Measurements from ENCODE around the gene PAM16.
"Not testable (repeated sequence)": the region's sequence is repeated elsewhere in the genome, so short reads cannot be mapped to it uniquely, and the experiment has no call there.

The PAM16 gene

DNA sequence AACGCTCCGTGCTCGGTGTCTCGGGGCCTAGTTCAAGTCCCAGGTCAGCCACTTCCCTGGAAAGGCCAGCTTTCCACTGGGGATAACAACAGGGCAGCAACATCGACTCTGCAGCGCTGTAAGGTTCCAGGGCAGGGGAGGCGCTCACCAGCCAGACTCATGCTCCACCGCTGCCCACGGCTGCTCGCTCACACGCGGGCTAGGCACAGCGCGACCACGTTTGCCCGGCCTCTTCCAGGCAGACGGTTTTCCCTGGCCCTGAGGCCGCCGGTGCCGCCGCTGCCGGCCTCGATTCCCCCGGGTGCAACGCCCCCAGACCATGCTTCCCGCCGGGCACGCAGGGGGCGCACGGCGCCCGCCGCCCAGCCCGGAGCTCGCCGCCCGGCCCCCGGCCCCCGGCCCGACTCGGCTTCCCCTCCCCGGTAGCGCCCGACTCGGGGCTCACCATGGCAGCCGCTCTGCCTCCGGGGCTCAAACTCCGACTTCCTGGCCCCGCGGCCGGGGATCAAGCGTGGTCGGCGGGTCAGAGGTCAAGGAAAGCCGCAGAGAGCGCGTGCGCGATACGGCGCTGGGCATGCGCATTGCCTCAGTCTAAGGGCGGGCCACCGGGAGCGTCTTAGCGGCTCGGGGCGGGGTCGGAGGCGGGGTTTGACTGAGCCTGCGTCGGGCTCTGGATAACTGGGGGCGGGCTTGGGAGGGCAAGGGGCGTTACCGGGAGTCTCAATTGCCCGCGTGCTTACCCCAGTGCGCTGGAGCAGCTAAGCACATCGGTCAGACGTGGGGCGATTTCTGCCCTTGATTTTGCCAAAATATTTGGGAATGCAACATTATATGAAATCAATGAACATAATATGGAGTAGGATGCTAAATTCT lies at the start of gene PAM16:
Gene PAM16 (minus strand): TSS at position 535 of the 873 bp plus-strand sequence. CDS start 87 bp downstream, at position 448.
- DNase-seq: peak; percentile 97

DNA sequence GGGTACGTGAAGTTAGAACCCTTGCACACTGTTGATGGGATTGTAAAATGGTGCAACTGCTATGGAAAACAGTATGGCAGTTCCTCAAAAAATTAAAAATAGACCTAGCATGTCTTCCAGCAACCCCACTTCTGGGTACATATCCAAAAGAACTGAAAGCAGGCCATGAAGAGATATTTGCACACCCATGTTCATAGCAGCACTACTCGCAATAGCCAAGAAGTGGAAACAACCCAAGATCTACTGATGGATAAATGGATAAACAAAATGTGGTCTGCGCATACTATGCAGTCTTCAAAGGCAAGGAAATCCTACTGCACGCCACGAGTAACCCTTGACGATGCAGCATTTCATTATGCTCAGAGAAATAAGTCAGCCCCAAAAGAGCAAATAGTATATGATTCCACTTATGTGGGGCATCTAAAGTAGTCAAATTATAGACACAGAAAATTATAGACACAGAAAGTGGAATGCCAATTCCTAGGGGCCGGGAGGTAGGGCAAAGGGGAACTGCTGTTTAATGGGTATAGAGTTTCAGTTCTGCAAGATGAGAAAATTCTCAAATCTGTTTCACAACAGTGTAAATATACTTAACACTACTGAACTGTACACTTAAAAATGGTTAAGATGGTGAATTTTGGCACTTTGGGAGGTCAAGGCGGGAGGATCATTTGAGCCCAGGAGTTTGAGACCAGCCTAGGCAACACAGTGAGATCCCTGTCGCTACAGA lies 48.0 kb upstream of the PAM16 start:
- no peak for DNase-seq

DNA sequence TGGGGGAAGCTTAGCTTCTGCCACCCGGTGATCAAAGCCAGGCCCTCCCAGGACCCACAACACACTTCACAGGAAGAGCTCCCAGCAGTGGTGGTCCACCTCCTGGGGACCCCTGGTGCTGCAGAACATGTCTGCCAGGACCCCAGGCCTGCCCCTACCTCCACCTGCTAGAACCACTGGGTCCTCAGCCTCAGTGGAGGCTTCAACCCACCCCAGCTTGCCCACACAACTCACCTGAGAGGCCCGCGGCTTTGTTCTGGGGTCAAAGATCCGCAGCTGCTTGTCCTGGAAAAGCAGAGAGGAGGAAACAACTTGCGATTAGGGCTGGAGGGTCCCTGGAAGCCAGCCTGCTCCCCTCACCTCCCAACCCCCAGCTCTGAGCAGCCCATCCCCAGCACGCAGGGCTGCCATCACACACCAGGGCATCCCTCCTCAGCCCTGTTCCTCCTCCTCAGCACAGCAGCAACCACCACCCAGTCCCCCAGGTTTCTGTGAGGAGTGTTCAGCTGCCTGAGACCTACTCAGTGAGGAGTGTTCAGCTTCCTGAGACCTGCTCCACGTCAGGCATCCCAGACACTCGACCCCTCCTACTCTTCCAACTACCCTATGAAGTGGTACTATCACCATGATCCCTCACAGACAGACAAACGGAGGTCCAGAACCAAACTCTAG lies 44.1 kb upstream of the PAM16 start:
- DNase-seq: no peak

DNA sequence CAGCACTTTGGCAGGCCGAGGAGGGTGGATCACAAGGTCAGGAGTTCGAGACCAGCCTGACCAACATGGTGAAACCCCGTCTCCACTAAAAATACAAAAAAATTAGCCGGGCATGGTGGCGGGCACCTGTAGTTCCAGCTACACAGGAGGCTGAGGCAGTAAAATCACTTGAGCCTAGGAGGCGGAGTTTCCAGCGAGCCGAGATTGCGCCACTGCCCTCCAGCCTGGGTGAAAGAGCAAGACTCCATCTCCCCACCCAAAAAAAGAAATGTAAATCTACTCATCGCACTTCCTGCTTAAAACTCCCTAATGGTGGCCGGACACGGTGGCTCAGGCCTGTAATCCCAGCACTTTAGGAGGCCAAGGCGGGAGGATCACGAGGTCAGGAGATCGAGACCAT lies 42.7 kb upstream of the PAM16 start:
- DNase-seq: not testable (repeated sequence)

DNA sequence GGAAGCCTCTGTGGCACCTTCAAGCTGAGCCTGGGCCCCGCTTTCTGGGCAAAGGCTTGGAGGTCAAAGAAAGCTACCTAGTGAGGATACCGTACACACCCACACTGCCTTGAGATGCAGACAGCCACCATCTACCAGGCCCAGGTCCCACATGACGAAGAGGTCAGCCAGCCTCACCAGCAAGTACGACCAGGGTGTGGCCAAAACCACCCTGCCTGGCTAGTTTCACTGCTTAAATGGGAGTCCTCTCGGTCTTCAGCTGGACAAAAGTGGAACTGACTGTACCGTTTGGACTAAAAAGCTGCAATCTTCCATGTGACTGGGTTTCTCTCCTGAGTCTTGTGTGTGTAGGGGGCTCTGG lies 42.1 kb upstream of the PAM16 start:
- no peak for DNase-seq

DNA sequence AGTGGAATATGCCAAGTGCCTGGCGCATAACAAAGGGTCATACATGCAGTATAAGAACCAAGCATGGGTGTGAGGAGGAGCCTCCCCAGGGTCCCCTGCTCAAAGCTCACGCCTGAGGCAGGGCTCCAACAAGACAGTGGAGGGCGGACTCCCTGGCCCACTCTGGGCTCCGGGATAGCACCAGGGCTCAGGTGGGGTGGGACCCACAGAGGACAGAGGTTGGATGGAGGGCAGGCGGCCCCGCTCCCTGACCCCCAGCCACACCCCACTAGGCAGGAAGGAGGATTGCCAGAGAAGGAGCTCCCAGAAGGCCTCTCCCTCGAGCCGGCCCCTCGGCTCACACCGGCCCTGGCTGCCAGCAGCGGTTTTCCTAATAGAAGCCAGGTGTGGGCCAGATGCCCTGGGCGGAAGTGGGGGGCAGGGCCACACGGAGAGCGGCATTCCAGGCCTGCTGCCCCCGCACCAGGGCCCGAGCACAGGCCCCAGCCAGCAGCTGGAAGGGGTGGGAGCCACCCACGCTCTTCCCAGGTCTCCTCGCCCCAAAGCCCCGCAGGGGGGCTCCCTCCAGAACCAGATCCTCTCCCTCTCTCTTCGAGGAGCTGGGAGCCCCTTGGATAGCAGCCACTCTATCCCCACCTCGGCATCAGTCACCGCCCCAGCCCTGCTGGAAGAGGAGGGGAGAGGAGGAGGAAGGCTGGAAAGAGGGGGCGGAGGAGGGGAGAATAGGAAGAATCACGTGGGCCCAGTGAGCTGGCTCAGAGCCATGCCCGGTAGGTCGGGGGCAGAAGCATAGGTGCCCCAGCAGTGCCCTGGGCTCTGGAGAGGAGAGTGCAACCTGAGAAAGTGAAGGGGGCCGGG lies 41.5 kb upstream of the PAM16 start:
- DNase-seq: no peak

DNA sequence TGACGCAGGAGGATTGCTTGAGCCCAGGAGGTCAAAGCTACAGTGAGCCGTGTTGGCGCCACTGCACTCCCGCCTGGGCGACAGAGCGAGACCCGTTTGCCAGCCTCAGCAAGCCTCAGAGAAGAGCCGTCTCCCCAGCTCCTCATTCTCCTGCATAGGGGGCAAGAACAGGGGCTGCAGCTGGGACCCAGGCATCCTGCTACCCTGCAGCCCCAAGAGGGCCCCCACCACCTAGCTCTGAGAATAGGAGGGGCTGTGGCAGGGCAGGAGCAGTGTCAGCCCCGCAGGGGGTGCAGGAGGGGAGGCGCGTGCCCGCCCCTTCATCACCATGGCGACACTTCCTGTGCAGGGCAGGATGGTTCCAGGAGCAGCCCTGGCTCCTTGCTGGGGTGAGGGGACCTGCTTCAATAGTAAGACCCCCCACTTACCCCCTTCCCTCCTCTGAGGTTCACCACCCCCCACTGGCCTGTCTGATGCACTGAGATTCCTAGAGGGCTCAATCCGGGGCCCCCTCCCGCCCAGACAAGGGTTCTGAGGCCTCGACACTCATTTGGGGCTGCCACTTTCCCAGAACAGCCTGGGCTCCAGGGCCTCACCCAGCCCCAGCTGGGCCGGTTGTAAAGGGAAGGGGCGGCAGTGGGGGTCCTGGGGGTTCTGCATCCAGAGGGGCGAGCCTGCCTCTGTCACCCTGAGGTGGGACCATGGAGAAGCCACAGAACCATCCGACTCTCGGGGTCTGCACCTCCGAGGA lies 40.7 kb upstream of the PAM16 start:
- no peak for DNase-seq

DNA sequence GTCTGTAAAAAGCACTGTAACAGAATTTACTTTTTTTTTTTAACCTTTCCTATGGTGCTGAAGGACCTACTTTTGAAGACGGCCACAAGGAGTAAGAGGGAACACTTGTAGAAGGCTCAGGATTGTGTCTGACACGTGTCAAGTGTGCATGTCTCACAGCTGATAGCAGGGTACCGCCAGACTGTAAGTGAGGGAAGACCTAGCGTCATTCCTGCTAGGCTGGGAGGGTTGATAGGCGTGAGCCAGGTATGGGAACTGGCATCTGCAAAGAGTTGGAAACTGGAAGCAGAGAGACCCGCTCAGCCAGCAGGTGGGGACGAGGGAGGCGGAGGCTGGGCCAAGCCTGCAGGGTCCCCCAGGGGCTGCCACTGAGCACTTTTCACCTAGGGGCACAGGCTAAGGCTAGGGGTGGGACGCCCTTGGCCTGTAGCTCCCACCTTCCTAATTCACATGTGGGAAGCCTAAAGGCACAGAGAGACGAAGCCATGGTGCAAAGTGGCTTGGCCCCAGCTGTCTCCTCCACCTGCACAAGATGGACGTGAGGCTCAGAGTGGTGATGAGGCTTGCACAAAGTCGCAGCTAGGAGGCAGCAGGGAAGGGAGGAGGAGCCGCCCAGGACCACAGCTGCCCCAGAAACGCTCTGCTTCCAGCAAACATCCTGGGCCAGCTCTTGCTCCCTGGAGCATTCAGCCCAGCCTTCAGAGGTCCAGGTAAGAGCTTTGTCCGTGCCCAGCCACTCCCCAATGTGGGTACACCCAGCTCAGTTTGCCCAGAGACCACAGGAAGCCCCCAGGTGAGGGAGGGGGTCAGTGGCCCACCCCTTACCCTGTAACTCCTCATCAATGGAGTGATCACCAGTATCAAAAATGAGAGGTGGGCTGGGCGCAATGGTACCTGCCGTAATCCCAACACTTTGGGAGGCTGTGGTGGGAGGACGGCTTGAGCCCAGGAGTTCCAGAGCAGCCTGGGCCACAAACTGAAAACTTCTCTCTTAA lies 39.4 kb upstream of the PAM16 start:
- no peak for DNase-seq

DNA sequence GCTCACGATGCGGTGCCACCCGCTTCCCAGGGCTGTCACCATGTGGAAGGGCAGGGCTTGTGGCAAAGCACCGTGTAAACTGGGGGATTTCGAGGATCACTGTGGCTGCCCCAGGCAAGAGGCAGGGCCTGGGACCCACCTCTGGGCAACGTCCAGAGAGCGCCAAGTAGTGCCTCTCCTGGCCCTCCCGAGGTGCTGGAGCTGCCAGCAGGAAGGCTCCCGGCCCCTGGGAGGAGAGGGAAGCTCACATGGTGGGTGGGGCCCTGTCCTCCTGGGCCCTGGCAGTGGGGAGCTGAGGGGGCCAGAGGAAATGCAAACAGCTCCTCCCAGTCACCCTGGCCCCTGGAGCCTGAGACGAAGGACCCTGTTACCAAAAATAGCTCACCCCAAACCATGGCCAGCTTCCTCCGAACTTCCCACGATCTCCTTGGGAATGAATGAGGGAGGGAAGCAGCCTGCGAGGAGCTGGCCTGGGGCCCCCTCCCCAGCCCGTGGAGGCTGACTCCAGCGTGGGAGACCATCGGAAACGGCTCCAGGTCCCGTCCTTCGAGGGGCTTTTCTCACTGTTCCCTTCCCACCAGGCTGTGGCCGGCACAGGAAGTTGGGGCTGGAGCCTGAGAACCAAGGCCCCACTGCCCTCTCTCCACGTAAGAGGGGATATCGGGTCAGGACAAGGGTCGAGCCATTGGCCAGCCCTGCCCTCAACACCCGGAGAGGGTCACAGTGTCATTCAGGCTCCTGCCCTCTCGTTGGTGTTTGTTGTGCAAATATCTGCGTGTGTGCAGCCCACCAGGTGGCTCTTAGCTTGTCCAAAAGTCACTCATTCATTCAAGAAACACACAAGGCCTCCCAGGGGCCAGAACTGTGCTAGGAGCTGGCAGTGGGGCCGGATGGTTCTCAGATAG lies 38.2 kb upstream of the PAM16 start:
- DNase-seq: no peak

DNA sequence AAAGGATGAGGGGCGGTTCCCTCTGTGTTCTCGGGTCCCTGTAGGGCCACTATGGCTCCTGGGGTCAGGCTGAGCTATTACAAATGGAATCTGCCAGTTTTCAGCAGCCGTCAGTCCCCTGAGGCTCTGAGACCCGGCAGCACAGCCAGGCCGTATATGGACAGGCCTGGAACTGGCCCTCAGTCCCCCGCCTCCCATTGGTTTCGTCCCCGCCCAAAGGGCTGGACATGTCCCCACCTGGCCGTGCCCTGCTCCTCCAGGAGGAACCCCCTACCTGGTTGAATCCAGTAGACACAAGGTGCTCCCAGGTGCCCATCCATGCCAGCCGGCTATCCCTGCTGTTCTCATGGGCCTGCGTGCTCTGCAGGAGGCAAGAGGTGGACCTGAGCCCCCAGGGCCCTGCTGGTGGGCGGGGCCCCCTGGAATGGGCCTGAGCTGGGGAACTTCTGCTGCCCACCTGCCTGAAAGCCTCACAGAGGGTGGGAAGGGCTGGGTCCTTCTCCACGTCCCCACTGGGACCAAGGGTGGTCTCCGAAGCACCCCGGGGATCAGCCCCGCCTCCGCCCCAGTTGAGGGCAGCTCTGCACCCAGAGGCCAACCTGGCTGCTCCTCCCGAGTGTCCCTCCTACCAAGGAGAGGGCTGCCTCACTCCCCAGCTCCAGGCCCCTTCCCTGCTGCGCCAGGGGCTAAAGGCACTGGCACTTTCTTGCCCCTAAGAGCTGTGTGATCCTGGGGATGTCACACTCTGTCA lies 37.3 kb upstream of the PAM16 start:
- DNase-seq: no peak

DNA sequence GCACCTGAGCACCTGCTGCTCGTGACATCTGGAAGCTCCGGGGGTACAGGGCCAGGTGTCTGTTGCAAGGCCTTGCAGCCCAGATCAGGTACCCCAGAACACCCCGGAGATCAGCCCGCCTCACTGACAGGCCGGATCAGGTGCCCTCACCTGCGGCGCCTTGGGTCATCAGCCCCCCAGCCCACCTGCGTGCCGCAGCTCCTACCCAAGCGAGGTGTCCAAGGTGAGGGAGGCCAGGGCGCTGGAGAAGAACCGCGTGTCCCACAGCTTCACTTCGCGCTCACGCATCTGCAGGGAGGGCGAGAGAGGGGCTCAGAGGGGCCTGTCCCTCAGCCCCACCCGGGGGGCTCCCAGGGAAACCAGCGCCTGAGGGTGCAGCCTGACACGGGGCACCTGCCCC lies 36.7 kb upstream of the PAM16 start:
- DNase-seq: no peak

DNA sequence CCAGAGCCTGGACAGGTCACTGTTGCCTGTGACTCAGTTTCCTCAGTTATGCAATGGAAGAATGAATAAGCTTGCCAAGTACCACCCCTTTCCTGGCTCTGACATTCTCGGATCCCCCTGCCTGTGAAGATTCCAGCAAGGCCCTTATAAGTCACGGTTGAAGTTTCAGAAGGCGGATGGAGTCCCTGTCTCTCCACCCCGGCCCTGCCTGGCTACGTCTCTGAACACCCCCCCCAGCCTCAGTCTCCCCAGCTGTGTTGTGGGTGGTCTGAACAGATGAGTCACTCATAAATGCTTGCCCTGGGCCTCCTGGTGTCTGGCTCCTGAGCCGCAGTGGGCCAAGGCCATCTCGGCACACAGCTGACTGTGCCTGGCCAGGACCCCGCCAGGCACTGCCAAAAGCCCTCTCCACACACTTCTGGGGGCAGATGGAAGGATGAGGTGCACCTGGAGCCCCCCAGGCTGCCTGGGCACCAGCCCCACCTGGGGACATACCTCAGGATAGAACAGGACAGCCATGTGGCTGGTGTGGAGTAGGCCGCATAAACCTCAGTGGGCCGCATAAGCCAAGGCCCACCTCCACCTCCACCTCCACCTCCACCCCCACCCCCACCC lies 35.9 kb upstream of the PAM16 start:
- no peak for DNase-seq

DNA sequence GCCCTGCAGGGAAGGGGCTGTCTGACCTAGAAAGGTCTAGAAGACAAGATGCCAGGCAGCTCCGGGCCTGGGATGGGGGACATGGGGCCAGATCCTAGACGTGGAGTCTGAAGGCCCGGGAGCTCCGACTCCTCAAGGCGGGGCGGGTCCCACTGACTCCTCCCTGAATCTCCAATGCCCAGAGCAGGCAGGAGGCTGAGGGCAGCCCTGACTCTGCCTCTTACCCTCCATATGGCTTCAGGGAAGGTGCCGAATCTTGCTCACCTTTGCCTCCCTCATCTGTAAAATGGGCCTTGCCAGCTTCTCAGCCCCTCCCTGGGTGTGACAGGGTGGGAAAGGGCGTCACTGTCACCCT lies 35.3 kb upstream of the PAM16 start:
- no peak for DNase-seq

DNA sequence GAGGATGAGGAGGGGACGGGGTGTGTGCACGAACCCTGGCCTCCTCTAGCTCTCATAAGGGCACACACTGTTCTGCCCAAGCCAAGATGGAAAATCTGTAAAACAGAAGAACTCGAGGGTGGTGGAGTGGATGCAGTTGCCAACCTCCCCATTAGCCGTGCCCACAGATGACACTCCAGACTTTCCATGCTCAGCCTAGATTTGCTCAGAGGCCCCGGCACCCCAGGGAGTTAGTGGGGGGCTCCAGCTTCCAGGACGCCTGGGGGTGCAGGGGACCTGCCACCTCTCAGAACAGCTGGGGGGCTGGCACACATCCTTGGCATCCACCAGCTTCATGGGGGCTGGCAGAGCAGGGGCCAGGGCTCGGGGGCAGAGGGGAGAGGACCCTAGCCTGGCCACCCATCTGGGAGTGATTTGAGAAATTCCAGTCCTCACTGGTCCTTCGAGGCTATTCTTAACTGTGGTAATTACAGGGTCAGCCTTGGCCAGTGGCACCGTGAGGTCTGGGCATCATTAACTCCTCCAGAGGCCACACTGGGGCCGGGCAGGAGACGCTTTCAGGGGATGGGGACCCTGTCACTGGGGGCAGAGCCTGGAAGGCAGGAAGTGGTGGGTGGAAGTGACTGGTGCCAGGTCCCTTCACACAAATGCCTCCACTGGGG lies 34.8 kb upstream of the PAM16 start:
- DNase-seq: no peak

DNA sequence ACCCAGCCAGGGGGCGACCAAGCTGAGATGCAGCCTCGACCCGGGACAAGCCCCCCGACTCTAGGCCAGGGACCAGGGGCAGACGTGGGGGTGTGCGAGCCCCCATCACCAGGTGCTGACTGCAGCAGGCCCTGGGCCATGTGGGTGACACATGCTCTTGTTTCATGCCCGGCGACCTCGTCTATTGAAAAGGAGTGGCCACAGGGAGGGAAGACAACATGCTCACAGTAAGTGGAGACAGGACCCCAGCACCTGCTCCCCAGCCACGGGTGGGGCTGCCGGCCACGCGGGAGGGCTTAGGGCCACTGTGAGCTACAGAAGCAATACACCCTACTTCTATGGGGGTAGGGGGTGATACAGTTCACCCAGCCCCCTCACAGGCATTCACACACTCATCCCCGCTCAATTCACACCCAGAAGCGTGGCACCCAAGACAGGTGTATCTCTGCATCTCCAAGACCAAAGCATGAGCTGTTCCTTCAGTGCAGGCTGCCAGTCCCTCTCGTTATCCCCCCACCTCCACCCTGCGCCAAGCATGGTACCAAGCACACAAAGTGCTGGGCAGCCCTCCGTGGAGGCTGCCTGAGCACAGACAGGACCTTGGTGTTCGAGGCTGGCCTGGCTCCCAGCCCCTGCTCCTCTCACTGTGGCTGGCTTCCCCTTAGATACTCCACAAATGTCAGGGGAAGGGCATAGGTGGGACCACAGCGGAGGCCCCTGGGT lies 34.1 kb upstream of the PAM16 start:
- DNase-seq: no peak

DNA sequence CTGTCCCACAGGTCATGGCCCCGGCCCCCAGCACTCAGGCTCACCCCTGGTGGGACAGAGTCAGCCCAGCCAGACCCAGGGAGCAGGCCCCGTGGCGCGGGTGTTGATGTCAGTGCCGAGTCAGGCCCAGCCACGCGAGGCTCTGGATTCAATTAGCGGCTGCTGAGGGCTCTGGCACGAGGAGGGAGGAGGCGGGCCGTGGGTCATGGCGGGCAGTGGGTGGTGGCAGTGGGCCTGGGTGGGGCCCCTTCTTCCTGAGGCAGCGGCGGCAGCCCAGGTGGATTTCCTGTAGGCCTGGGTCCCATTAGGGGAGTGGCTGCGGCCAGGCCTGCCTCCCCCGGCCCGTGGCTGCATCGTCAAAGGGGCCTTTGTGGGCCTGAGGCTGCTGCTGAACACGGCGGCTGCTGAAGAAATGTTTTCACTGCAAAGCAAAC lies 33.4 kb upstream of the PAM16 start:
- DNase-seq: no peak

Data from activated CD4-positive, alpha-beta T cell treated with anti-CD3 and anti-CD28 coated beads, Interleukin-2, amount 50 U/mL, for 1 hour (primary cell).